Stimulated activated CD4-positive, alpha-beta T cell treated with anti-CD3 and anti-CD28 coated beads, Interleukin-2, amount 100 ng/mL, for 4 hours (primary cell): ENCODE measurements around the gene BAZ1B.
"Not testable (repeated sequence)": the region's sequence is repeated elsewhere in the genome, so short reads cannot be mapped to it uniquely, and the experiment has no call there.

Experiments
- DNase-seq: peaks from one replicate; pipeline ENCODE4 v3.0.0-alpha.2; 2020; ENCODE audit warnings: low read depth

Gene BAZ1B, protein sequence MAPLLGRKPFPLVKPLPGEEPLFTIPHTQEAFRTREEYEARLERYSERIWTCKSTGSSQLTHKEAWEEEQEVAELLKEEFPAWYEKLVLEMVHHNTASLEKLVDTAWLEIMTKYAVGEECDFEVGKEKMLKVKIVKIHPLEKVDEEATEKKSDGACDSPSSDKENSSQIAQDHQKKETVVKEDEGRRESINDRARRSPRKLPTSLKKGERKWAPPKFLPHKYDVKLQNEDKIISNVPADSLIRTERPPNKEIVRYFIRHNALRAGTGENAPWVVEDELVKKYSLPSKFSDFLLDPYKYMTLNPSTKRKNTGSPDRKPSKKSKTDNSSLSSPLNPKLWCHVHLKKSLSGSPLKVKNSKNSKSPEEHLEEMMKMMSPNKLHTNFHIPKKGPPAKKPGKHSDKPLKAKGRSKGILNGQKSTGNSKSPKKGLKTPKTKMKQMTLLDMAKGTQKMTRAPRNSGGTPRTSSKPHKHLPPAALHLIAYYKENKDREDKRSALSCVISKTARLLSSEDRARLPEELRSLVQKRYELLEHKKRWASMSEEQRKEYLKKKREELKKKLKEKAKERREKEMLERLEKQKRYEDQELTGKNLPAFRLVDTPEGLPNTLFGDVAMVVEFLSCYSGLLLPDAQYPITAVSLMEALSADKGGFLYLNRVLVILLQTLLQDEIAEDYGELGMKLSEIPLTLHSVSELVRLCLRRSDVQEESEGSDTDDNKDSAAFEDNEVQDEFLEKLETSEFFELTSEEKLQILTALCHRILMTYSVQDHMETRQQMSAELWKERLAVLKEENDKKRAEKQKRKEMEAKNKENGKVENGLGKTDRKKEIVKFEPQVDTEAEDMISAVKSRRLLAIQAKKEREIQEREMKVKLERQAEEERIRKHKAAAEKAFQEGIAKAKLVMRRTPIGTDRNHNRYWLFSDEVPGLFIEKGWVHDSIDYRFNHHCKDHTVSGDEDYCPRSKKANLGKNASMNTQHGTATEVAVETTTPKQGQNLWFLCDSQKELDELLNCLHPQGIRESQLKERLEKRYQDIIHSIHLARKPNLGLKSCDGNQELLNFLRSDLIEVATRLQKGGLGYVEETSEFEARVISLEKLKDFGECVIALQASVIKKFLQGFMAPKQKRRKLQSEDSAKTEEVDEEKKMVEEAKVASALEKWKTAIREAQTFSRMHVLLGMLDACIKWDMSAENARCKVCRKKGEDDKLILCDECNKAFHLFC (N-terminal part only)

GRCh38 chr7:73522105-73522872 is at the start of gene BAZ1B:
BAZ1B (minus strand) TSS chr7:73522293; CDS start chr7:73521933, 360 bp downstream.
- peak; percentile 97 for DNase-seq

GRCh38 chr7:73570977-73571376 is 48.9 kb upstream of the BAZ1B start:
- DNase-seq: no peak

GRCh38 chr7:73570521-73570920 is 48.4 kb upstream of the BAZ1B start:
- DNase-seq: no peak

GRCh38 chr7:73569042-73569608 is 47.0 kb upstream of the BAZ1B start:
- DNase-seq: no peak

- no peak for DNase-seq
These were observed 46.0 kb upstream of the BAZ1B start for GRCh38 chr7:73567846-73568685.

DNA sequence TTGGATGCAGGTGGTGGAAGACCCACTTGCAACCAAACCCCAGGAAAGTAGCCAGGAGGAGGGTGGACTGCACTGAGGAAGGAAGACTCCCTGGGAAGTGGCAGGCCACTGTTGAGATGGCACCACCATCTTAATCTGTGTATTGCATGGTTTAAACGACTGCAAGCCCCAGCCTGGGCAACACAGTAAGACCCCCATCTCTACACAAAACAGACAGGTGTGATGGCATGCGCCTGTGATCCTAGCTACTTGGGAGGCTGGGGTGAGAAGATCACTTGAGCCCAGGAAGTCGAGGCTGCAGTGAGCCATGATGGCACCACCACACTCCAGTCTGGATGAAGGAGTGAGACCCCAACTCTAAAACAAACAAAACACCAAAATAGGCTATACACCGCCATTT is 45.0 kb upstream of the BAZ1B start:
- no peak for DNase-seq

DNA sequence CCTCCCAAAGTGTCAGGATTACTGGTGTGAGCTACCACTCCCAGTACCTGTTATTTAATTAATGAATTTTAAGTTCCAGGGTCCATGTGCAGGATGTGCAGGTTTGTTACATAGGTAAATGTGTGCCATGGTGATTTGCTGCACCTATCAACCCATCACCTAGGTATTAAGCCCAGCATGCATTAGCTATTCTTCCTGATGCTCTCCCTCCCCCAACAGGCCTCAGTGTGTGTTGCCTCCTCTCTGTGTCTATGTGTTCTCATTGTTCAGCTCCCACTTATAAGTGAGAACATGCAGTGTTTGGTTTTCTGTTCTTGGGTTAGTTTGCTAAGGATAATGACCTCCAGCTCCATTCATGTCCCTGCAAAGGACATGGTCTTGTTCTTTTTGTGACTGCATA is 44.3 kb upstream of the BAZ1B start:
- not testable (repeated sequence) for DNase-seq

- no peak for DNase-seq
These were observed 43.7 kb upstream of the BAZ1B start for GRCh38 chr7:73565675-73566340.

- no peak for DNase-seq
These were observed 38.2 kb upstream of the BAZ1B start for GRCh38 chr7:73560109-73560835.

DNA sequence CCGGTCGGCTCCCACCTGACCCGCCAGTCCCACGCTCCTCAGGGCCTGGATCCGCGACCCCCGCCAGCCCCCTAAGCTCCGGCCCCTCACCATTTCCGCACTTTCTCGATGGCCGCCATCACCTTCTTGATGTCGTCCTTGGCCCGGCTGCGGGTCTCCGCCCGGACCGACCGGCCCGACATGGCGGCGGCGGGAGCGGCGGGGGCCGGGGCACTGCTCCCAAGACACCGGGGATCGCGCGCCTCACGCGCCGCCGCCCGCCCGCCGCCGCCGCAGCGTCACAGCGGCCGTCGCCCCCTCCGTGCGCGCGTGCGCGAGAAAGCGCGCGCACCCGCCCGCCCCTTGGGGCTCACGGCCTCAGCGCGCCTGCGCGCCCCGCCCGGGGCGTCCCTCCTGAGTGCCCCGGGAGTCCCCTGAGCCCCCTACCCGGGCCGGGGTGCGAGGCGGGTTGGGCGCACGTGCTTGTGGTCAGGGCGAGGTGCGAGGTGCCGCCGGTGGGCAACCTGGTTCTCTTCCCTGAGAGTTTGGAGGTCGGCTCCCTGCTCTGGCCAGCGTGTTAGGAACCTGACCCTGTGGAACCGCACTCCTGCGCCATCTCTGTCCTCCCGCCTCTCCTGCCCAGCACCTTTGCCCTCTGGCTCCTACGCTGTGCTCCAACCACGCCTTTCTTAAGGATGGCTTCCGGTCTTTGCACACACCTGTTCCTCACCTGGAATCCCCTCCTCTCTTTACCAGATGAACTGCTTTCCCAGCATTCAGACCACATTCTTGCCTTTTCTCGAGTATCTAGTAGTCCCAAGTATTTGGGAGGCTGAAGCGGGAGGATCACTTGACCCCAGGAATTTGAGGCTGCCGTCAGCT is 35.5 kb upstream of the BAZ1B start, which contains the start of gene BCL7B:
TSS of gene BCL7B (minus strand) at position 294 of the 861 bp plus-strand sequence. CDS start at position 182, 112 bp downstream.
- DNase-seq: peak; percentile 58

GRCh38 chr7:73557108-73557396 is 35.0 kb upstream of the BAZ1B start:
- peak; percentile 83 for DNase-seq

DNA sequence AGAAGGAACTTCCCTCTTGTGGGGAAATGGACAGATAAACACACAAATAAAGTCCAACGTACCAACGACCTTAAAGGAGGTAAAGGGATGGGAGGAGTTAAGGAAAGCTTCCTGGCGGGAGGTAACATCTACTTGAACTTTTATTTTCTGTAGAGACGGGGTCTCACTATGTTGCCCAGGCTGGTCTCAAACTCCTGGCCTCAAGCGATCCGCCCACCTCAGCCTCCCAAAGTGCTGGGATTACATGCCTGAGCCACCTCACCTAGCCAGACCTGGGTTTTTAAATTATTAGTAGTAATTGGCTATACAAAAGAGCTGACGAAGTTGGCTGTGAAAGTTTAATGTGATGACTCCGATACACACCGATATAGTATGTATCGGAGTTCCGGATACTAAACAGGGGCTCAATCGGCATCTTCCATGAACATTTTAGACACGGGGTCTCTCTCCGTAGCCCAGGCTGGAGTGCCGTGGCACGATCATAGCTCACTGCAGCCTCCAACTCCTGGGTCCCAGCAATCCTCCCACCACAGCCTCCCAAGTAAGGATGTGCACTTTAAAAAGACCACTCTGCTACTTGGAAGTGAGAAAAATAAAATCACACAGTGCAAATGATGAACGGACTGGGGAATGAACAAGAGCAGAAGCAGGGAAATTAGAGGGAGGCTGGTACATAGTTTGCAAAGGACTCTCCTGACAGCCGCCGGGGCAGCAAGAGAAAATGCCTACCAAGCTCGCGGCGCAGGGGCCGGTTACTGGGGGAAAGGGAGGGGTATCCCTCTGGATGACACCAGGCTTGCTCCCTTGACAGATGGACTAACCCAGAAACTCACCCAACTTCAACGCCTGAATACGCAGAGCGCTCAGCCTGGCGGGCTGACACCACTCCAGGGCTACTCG is 34.4 kb upstream of the BAZ1B start:
- no peak for DNase-seq

DNA sequence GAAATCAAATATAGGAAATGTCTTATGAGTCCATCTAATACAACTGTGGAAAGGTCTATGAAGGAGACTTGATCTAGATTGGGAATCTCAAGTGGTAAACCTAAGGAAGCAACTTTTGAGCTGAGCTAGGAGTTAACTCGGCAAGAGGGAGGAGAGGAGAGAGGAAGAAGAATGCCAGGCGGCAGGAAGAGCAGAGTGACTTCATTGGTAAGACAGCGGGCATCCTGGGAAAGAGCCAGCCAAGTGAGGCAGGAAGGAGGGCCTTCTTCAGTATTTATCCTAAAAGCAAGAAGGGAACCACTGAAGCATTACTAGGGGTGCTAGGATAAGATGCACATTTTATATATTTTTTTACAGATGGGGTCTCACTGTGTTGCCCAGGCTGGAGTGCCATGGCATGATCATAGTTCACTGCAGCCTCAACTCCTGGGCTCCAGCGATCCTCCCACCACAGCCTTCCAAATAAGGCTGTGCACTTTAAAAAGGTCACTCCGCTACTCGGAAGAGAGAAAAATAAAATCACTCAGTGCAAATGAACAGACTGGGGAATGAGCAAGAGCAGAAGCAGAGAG is 33.4 kb upstream of the BAZ1B start:
- DNase-seq: no peak

DNA sequence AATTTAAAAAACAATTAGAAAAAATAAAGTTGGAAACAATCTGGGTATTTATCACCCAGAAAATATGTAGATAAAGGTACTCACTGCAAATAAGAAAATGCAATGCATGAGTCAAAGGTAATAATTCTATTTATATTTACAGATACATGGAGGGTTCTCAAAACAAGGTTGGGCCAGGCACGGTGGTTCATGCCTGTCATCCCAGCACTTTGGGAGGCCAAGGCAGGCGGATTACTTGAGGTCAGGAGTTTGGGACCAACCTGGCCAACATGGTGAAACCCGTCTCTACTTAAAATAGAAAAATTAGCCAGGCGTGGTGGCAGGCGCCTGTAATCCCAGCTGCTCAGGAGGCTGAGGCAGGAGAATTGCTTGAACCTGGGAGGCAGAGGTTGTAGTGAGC is 28.0 kb upstream of the BAZ1B start:
- DNase-seq: not testable (repeated sequence)

DNA sequence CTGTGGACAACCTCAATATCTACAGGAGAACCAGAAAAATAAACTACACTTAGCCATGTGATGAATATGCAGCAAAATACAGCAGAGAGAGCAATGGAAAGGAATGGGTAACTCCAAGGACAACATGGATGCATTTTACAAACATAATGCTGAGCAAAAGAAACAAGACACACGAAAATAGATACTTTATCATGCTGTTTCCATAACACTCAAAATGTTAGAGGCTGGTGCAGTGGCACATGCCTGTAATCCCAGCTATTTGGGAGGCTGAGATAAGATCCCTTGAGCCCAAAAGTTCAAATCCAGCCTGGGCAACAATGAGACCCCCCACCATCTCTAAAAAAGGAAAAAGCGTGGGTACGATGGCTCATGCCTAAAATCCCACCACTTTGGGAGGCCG is 27.1 kb upstream of the BAZ1B start:
- no peak for DNase-seq

GRCh38 chr7:73547841-73548240 is 25.7 kb upstream of the BAZ1B start:
- DNase-seq: no peak

GRCh38 chr7:73544678-73545077 is 22.6 kb upstream of the BAZ1B start:
- DNase-seq: no peak
